Caco-2 (cell line): ENCODE measurements around the gene TTBK2. TPM values are rescaled to one million over a fixed set of nuclear protein-coding genes. Genes with fewer than 3 reads are reported as not detected.
"Not testable (repeated sequence)": the region's sequence is repeated elsewhere in the genome, so short reads cannot be mapped to it uniquely, and the experiment has no call there.

Experiments
- BruUV-seq: library from RNA; stranded (reverse); fragments of 400-500 nt; replicated peaks from 2 replicates; lab custom pipeline; 2021; lab: Mats Ljungman, UMichigan
- CTCF ChIA-PET: fragments of 300-600 bp; sonication (Branson Sonifier 250); formaldehyde crosslinking; loops from one replicate; lab custom pipeline; 2022; ENCODE audit warnings: antibody characterized with exemption; lab: Charles Lee
- POLR2A ChIA-PET: fragments of 300-600 bp; sonication (Branson Sonifier 250); formaldehyde crosslinking; loops from one replicate; lab custom pipeline; 2022; ENCODE audit warnings: antibody characterized with exemption; lab: Charles Lee
- DNase-seq, 2 experiments: peaks; one replicate each; pipeline versions ENCODE4 v3.0.0 to v3.0.0-alpha.2; 2020 to 2022
- H3K27me3 ChIP-seq: replicated peaks from 2 replicates; pipeline ENCODE4 v1.6.0; 2011; ENCODE audit warnings: low read length; ENCODE audit not compliant: control insufficient read depth, insufficient read depth
- H3K36me3 ChIP-seq: 2 replicates; pipeline ENCODE4 v1.5.1; 2011; ENCODE audit warnings: low read length; ENCODE audit not compliant: control insufficient read depth, insufficient read depth
- H3K4me1 ChIP-seq: fragments of 250-450 bp; sonication (Bioruptor Pico); 2 replicates; pipeline ENCODE4 v1.5.1; 2020; ENCODE audit warnings: mild to moderate bottlenecking
- H3K4me3 ChIP-seq: 2 replicates; pipeline ENCODE4 v1.5.1; 2011; ENCODE audit warnings: low read depth, mild to moderate bottlenecking, control low read depth, low read length
- H3K9me3 ChIP-seq: fragments of 250-450 bp; sonication (Bioruptor Pico); 2 replicates; pipeline ENCODE4 v1.5.1; 2020; ENCODE audit warnings: mild to moderate bottlenecking, moderate library complexity
- H3K27ac Mint-ChIP-seq: one replicate; pipeline ENCODE4 v1.8.0; 2022; ENCODE audit warnings: mixed read lengths; ENCODE audit not compliant: unreplicated experiment
- H3K27me3 Mint-ChIP-seq: one replicate; pipeline ENCODE4 v1.8.0; 2022; ENCODE audit warnings: mixed read lengths; ENCODE audit not compliant: insufficient read depth, unreplicated experiment
- H3K36me3 Mint-ChIP-seq: one replicate; pipeline ENCODE4 v1.8.0; 2022; ENCODE audit warnings: mild to moderate bottlenecking, mixed read lengths; ENCODE audit not compliant: insufficient read depth, unreplicated experiment
- H3K4me1 Mint-ChIP-seq: one replicate; pipeline ENCODE4 v1.8.0; 2022; ENCODE audit warnings: low read depth, mixed read lengths; ENCODE audit not compliant: unreplicated experiment
- H3K4me3 Mint-ChIP-seq: one replicate; pipeline ENCODE4 v1.8.0; 2022; ENCODE audit warnings: mild to moderate bottlenecking, moderate library complexity, mixed read lengths; ENCODE audit not compliant: unreplicated experiment
- H3K9me3 Mint-ChIP-seq: one replicate; pipeline ENCODE4 v1.8.0; 2022; ENCODE audit warnings: mixed read lengths; ENCODE audit not compliant: unreplicated experiment
- intact Hi-C: fragments of 100-400 bp; cut with micrococcal nuclease; formaldehyde crosslinking; loops from one replicate; pipeline ENCODE4 v1.10.0; 2022; ENCODE audit not compliant: unreplicated experiment
- total RNA-seq: library from RNA; stranded (reverse); gene quantifications from 2 replicates; pipeline ENCODE4 v1.2.3, GENCODE V29; 2022
- TF ChIP-seq, protein P1 (sequence below), 2 experiments: fragments of 200-600 bp in 1 of 2; IDR thresholded peaks; 1 replicate in 1 of 2; 2 replicates in 1 of 2; pipeline versions ENCODE4 v1.5.1 to v1.8.0; 2011 to 2022; ENCODE audit warnings: antibody characterized with exemption in 1 of 2, control low read depth in 1 of 2, inconsistent platforms in 1 of 2, low read depth in 1 of 2, low read length in 1 of 2, mild to moderate bottlenecking in 1 of 2, moderate library complexity in 1 of 2; ENCODE audit not compliant: insufficient read depth in 1 of 2, severe bottlenecking in 1 of 2, unreplicated experiment in 1 of 2

Gene TTBK2
- total RNA-seq, 1 experiment from 2014 or later = 10.1 TPM

DNA sequence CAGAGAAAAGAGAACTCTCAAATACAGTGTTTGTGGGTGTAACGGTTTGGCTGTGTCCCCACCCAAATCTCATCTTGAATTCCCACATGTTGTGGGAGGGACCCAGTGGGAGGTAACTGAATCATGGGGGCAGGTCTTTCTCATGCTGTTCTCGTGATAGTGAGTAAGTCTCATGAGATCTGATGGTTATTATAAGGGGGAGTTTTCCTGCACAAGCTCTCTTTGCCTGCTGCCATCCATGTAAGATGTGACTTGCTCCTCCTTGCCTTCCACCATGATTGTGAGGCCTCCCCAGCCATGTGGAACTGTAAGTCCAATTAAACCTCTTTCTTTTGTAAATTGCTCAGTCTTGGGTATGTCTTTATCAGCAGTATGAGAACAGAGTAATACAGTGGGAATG, 158.8 kb downstream of the TTBK2 start:
- H3K4me3 Mint-ChIP-seq, H3K4me1 Mint-ChIP-seq, BruUV-seq, DNase-seq, H3K27ac Mint-ChIP-seq, POLR2A ChIA-PET, H3K4me3 ChIP-seq, H3K36me3 ChIP-seq, CTCF ChIA-PET, H3K27me3 Mint-ChIP-seq, H3K27me3 ChIP-seq, H3K36me3 Mint-ChIP-seq, intact Hi-C loops, H3K4me1 ChIP-seq: not testable (repeated sequence)
- peaks cover 30% of the 10 kb centered on the region for H3K9me3 Mint-ChIP-seq
- H3K9me3 ChIP-seq = peaks cover 16% of the 10 kb centered on the region

- H3K4me1 Mint-ChIP-seq = no peaks in the 10 kb centered on the region
- ChIA-PET CTCF (no interaction called here), POLR2A (interaction anchor here (0.6 kb wide), 1 partner anchor 76 kb away, joined by 4 read pairs; no protein-coding TSS in a partner anchor)
- no peak for DNase-seq
- Histone ChIP-seq H3K4me1 (no peaks in the 10 kb centered on the region), H3K9me3 (peaks cover 16% of the 10 kb centered on the region), H3K36me3 (no peaks in the 10 kb centered on the region), H3K27me3 (no peaks in the 10 kb centered on the region), H3K4me3 (no peak overlapping the region)
- H3K27ac Mint-ChIP-seq = no peak overlapping the region
- intact Hi-C loops = no loop called here
- TF ChIP-seq, protein P1, sequence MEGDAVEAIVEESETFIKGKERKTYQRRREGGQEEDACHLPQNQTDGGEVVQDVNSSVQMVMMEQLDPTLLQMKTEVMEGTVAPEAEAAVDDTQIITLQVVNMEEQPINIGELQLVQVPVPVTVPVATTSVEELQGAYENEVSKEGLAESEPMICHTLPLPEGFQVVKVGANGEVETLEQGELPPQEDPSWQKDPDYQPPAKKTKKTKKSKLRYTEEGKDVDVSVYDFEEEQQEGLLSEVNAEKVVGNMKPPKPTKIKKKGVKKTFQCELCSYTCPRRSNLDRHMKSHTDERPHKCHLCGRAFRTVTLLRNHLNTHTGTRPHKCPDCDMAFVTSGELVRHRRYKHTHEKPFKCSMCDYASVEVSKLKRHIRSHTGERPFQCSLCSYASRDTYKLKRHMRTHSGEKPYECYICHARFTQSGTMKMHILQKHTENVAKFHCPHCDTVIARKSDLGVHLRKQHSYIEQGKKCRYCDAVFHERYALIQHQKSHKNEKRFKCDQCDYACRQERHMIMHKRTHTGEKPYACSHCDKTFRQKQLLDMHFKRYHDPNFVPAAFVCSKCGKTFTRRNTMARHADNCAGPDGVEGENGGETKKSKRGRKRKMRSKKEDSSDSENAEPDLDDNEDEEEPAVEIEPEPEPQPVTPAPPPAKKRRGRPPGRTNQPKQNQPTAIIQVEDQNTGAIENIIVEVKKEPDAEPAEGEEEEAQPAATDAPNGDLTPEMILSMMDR (IDR thresholded peaks at IDR 0.05; ENCODE audit: insufficient read depth in 1 of 2, low read depth in 1 of 2, low read length in 1 of 2, severe bottlenecking in 1 of 2, unreplicated experiment in 1 of 2) = no peak
- H3K36me3 Mint-ChIP-seq = peaks cover 6% of the 10 kb centered on the region
- no peak overlapping the region for H3K4me3 Mint-ChIP-seq
- peaks cover 30% of the 10 kb centered on the region for H3K9me3 Mint-ChIP-seq
- no peaks in the 10 kb centered on the region for H3K27me3 Mint-ChIP-seq
- BruUV-seq = no TSS peak
These were observed 159.8 kb downstream of the TTBK2 start for GRCh38 chr15:42760759-42761158.

DNA sequence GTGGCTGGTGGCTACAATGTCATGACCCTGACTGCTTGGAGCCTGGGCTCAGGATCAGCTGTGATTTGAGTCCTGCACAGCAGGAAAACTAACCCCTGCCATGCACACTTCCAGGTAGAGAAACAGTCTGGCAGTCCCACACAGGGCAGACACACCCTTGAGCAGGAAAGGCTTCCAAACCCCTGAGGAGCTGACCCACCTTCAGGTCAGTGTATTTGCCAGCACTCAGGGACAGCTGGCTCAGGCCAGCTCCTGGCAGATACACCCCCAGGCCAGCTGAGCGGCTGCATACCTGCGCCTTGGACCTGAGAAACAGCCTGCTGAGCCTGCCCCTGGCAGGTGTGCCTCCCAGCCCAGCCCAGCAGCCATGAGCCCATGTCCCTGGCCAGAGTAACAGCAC, 161.5 kb downstream of the TTBK2 start:
- peaks cover 6% of the 10 kb centered on the region for H3K36me3 Mint-ChIP-seq
- H3K27me3 Mint-ChIP-seq = no peaks in the 10 kb centered on the region
- H3K4me3 ChIP-seq = no peak overlapping the region
- TF ChIP-seq, protein P1 (IDR thresholded peaks at IDR 0.05; ENCODE audit: insufficient read depth in 1 of 2, low read depth in 1 of 2, low read length in 1 of 2, severe bottlenecking in 1 of 2, unreplicated experiment in 1 of 2) = no peak
- no peak for DNase-seq
- no peak overlapping the region for H3K27ac Mint-ChIP-seq
- H3K36me3 ChIP-seq = no peaks in the 10 kb centered on the region
- H3K9me3 ChIP-seq = peaks cover 16% of the 10 kb centered on the region
- H3K4me1 Mint-ChIP-seq = no peaks in the 10 kb centered on the region
- intact Hi-C loops = no loop called here
- POLR2A ChIA-PET = no interaction called here
- CTCF ChIA-PET = no interaction called here
- H3K4me1 ChIP-seq = no peaks in the 10 kb centered on the region
- H3K27me3 ChIP-seq = no peaks in the 10 kb centered on the region
- no TSS peak for BruUV-seq
- peaks cover 30% of the 10 kb centered on the region for H3K9me3 Mint-ChIP-seq
- H3K4me3 Mint-ChIP-seq = no peak overlapping the region

- Histone ChIP-seq H3K36me3 (no peaks in the 10 kb centered on the region), H3K4me1 (no peaks in the 10 kb centered on the region), H3K27me3 (no peaks in the 10 kb centered on the region), H3K4me3 (no peak overlapping the region), H3K9me3 (no peaks in the 10 kb centered on the region)
- no peaks in the 10 kb centered on the region for H3K9me3 Mint-ChIP-seq
- no peaks in the 10 kb centered on the region for H3K36me3 Mint-ChIP-seq
- BruUV-seq = no TSS peak
- H3K4me1 Mint-ChIP-seq = peaks cover 7% of the 10 kb centered on the region
- intact Hi-C loops = no loop called here
- H3K27me3 Mint-ChIP-seq = no peaks in the 10 kb centered on the region
- POLR2A ChIA-PET = no interaction called here
- DNase-seq = no peak
- CTCF ChIA-PET = no interaction called here
- H3K27ac Mint-ChIP-seq = no peak overlapping the region
- TF ChIP-seq, protein P1 (IDR thresholded peaks at IDR 0.05; ENCODE audit: insufficient read depth in 1 of 2, low read depth in 1 of 2, low read length in 1 of 2, severe bottlenecking in 1 of 2, unreplicated experiment in 1 of 2) = no peak
- H3K4me3 Mint-ChIP-seq = no peak overlapping the region
These were observed 170.3 kb downstream of the TTBK2 start for GRCh38 chr15:42750306-42750705.
